Activated gamma-delta T cell treated with Interleukin-2 at 50 U/mL for 16 hours (primary cell): ENCODE measurements around the gene XPR1.

Experiments used
- DNase-seq: peaks from one replicate; pipeline ENCODE4 v3.0.0-alpha.2; 2020

Gene XPR1

GRCh38 chr1:180936110-180937011 lies 304.5 kb downstream of the XPR1 start:
- no peak for DNase-seq

GRCh38 chr1:180937012-180937372 lies 305.2 kb downstream of the XPR1 start:
- DNase-seq = no peak

GRCh38 chr1:180937624-180938225 lies 305.9 kb downstream of the XPR1 start:
- DNase-seq = no peak

GRCh38 chr1:180939073-180939710 lies 307.4 kb downstream of the XPR1 start:
- no peak for DNase-seq

GRCh38 chr1:180939711-180940103 lies 307.9 kb downstream of the XPR1 start:
- no peak for DNase-seq
